Endothelial cell of umbilical vein (primary cell): ENCODE results near the gene ZBTB48. TPM values are rescaled to one million over a fixed set of nuclear protein-coding genes. Genes with fewer than 3 reads are reported as not detected.

Source experiments
- BruUV-seq: library from RNA; stranded (reverse); fragments of 400-500 nt; replicated peaks from 2 replicates; lab custom pipeline; 2021; lab: Mats Ljungman, UMichigan
- CTCF ChIA-PET: fragments of 300-600, 350-600 bp; sonication (Branson Sonifier 250); formaldehyde crosslinking; loops from one replicate; lab custom pipeline; 2021; ENCODE audit warnings: antibody characterized with exemption, inconsistent platforms; lab: Charles Lee
- POLR2A ChIA-PET: fragments of 300-600, 350-600 bp; sonication (Branson Sonifier 250); formaldehyde crosslinking; loops from one replicate; lab custom pipeline; 2021; ENCODE audit warnings: antibody characterized with exemption, inconsistent platforms; lab: Charles Lee
- DNase-seq: peaks from one replicate; pipeline ENCODE4 v3.0.0-alpha.2; 2011; ENCODE audit warnings: low read depth, low spot score
- FAIRE-seq: peaks from 2 replicates; lab custom pipeline; 2011; peaks lifted over from hg19 to GRCh38; lab: Jason Lieb, UNC
- H2AFZ ChIP-seq: 2 replicates; pipeline ENCODE4 v1.6.0; 2012; ENCODE audit warnings: low read depth, low read length, control low read depth, inconsistent platforms
- H3K27ac ChIP-seq: 2 replicates; pipeline ENCODE4 v1.5.1; 2011; ENCODE audit warnings: low read depth, mild to moderate bottlenecking, control low read depth, low read length, moderate library complexity; ENCODE audit not compliant: insufficient read depth
- H3K27me3 ChIP-seq, 2 experiments: 2 replicates each; pipeline versions ENCODE4 v1.6.0 to v1.6.1; 2011; ENCODE audit warnings: low read length in 2 of 2, mixed read lengths in 1 of 2; ENCODE audit not compliant: control insufficient read depth in 2 of 2, insufficient read depth in 2 of 2
- H3K36me3 ChIP-seq, 2 experiments: 2 replicates in 1 of 2; 3 replicates in 1 of 2; pipeline ENCODE4 v1.5.1; 2011; ENCODE audit warnings: low read length in 2 of 2, mild to moderate bottlenecking in 1 of 2, moderate library complexity in 1 of 2; ENCODE audit not compliant: control insufficient read depth in 2 of 2, insufficient read depth in 2 of 2; ENCODE audit errors: extremely low read depth in 1 of 2
- H3K4me1 ChIP-seq: 3 replicates; pipeline ENCODE4 v1.5.1; 2011; ENCODE audit warnings: mild to moderate bottlenecking, low read length; ENCODE audit not compliant: control insufficient read depth, insufficient read depth; ENCODE audit errors: extremely low read depth
- H3K4me2 ChIP-seq: 2 replicates; pipeline ENCODE4 v1.6.1; 2011; ENCODE audit warnings: low read length, control low read depth, mixed read lengths; ENCODE audit not compliant: insufficient read depth
- H3K4me3 ChIP-seq, 3 experiments: fragments of 200-600 bp in 1 of 3; sonication (generic), shearing (Covaris generic) in 1 of 3; replicated peaks in 1 of 3; 2 replicates each; pipeline ENCODE4 v1.5.1; 2011 to 2016; ENCODE audit warnings: control low read depth in 3 of 3, low read length in 3 of 3, mild to moderate bottlenecking in 2 of 3, inconsistent platforms in 1 of 3, low read depth in 1 of 3, moderate library complexity in 1 of 3; ENCODE audit not compliant: insufficient read depth in 1 of 3
- H3K79me2 ChIP-seq: 2 replicates; pipeline ENCODE4 v1.6.0; 2012; ENCODE audit warnings: low read length, inconsistent platforms; ENCODE audit not compliant: control insufficient read depth, insufficient read depth
- H3K9ac ChIP-seq: replicated peaks from 2 replicates; pipeline ENCODE3; 2011; ENCODE audit warnings: low read length, control low read depth; ENCODE audit not compliant: insufficient read depth; ENCODE audit errors: extremely low read depth
- H3K9me1 ChIP-seq: replicated peaks from 3 replicates; pipeline ENCODE4 v1.6.0; 2011; ENCODE audit warnings: mild to moderate bottlenecking, low read length; ENCODE audit not compliant: control insufficient read depth, insufficient read depth; ENCODE audit errors: extremely low read depth
- H3K9me3 ChIP-seq: replicated peaks from 2 replicates; pipeline ENCODE4 v1.5.1; 2012; ENCODE audit warnings: low read length, inconsistent platforms; ENCODE audit not compliant: control insufficient read depth, insufficient read depth
- H4K20me1 ChIP-seq: replicated peaks from 2 replicates; pipeline ENCODE3; 2011; ENCODE audit warnings: mild to moderate bottlenecking, low read length; ENCODE audit not compliant: control insufficient read depth, insufficient read depth; ENCODE audit errors: extremely low read depth
- CTCF ChIP-seq, 2 donors: IDR thresholded peaks; 1 replicate in 1 of 2; 2 replicates in 1 of 2; pipeline ENCODE4 v1.5.1; 2011; ENCODE audit warnings: low read length in 2 of 2, mild to moderate bottlenecking in 2 of 2, moderate library complexity in 2 of 2, control low read depth in 1 of 2, inconsistent platforms in 1 of 2, low read depth in 1 of 2; ENCODE audit not compliant: insufficient read depth in 1 of 2; ENCODE audit errors: extremely low read depth in 1 of 2
- EZH2 ChIP-seq: IDR thresholded peaks from 2 replicates; pipeline ENCODE4 v1.6.1; 2012; ENCODE audit warnings: borderline replicate concordance, low read depth, mild to moderate bottlenecking, moderate library complexity, low read length, inconsistent platforms; ENCODE audit not compliant: severe bottlenecking
- FOS ChIP-seq: IDR thresholded peaks from 2 replicates; pipeline ENCODE4 v1.6.1; 2011; ENCODE audit warnings: mild to moderate bottlenecking, low read length, moderate library complexity, borderline replicate concordance; ENCODE audit not compliant: insufficient read depth
- GATA2 ChIP-seq: IDR thresholded peaks from 2 replicates; pipeline ENCODE4 v1.7.0; 2011; ENCODE audit warnings: low read depth, mild to moderate bottlenecking, moderate library complexity, mixed read lengths, low read length; ENCODE audit not compliant: insufficient read length, insufficient read depth
- JUN ChIP-seq: IDR thresholded peaks from 2 replicates; pipeline ENCODE4 v1.6.1; 2011; ENCODE audit warnings: borderline replicate concordance, low read depth; ENCODE audit not compliant: insufficient read length, insufficient read depth
- MYC ChIP-seq: IDR thresholded peaks from one replicate; pipeline ENCODE4 v1.6.1; 2011; ENCODE audit warnings: mild to moderate bottlenecking, low read depth, low read length
- POLR2A ChIP-seq: IDR thresholded peaks from 2 replicates; pipeline ENCODE4 v1.6.1; 2012; ENCODE audit warnings: low read depth, mild to moderate bottlenecking, control low read depth, low read length
- POLR2AphosphoS5 ChIP-seq: IDR thresholded peaks from 2 replicates; pipeline ENCODE4 v1.6.1; 2012; ENCODE audit warnings: low read depth, mild to moderate bottlenecking, control low read depth, low read length, moderate library complexity; ENCODE audit not compliant: insufficient read depth
- dilution Hi-C: fragments of 300-500 bp; cut with MboI; formaldehyde crosslinking; loops from one replicate; pipeline ENCODE4 v1.15.0; 2019; ENCODE audit warnings: low sequenced_read_pairs; ENCODE audit not compliant: extremely low pct_ligation_motif_present
- intact Hi-C: fragments of 100-400 bp; cut with micrococcal nuclease; formaldehyde crosslinking; loops from one replicate; pipeline ENCODE4 v1.10.0; 2022
- polyA plus RNA-seq, 4 experiments: library from polyadenylated mRNA; depleted of rRNA in 3 of 4; stranded (reverse) in 3 of 4; unstranded in 1 of 4; fragments of >200 nt; gene quantifications; 2 replicates each; pipeline versions ENCODE4 v1.2.1 to v1.2.3, GENCODE V29; 2011 to 2012; ENCODE audit warnings: missing spikeins in 1 of 4
- total RNA-seq: library from RNA; stranded (reverse); gene quantifications from 2 replicates; pipeline ENCODE4 v1.2.3, GENCODE V29; 2021
- TF ChIP-seq, protein P1 (sequence below): IDR thresholded peaks from 2 replicates; pipeline ENCODE4 v1.6.1; 2011; ENCODE audit not compliant: insufficient read depth, insufficient read length

Gene ZBTB48
- total and polyA plus RNA-seq, 2 donors (not counting 3 experiments of a cell fraction or from before 2014, with no cell fraction given): 20.9 to 25.1 TPM

GRCh38 chr1:6531996-6532395 is 47.8 kb upstream of the ZBTB48 start:
- Histone ChIP-seq H3K4me2 (no peak overlapping the region), H4K20me1 (no peaks in the 10 kb centered on the region), H3K9ac (no peak overlapping the region), H3K27me3 (no peaks in the 10 kb centered on the region), H3K9me3 (no peaks in the 10 kb centered on the region), H3K4me1 (no peaks in the 10 kb centered on the region), H3K9me1 (no peaks in the 10 kb centered on the region), H2AFZ (no peak overlapping the region), H3K27ac (no peak overlapping the region), H3K79me2 (peaks cover 5% of the 10 kb centered on the region), H3K4me3 (no peak overlapping the region), H3K36me3 (peaks cover 12 to 26% of the 10 kb centered on the region in 2 experiments)
- dilution Hi-C loops: no loop called here
- BruUV-seq: no TSS peak
- FAIRE-seq (no peak), DNase-seq (no peak)
- intact Hi-C loops: no loop called here
- TF ChIP-seq POLR2AphosphoS5: no peak
- TF ChIP-seq, protein P1, sequence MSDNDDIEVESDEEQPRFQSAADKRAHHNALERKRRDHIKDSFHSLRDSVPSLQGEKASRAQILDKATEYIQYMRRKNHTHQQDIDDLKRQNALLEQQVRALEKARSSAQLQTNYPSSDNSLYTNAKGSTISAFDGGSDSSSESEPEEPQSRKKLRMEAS: no peak
- no peak for TF ChIP-seq CTCF (IDR thresholded peaks at IDR 0.05; ENCODE audit: extremely low read depth in 1 of 2, insufficient read depth in 1 of 2, low read depth in 1 of 2, low read length in 2 of 2)
- TF ChIP-seq POLR2A: no peak
- no peak for TF ChIP-seq FOS
- TF ChIP-seq EZH2: no peak
- no peak for TF ChIP-seq MYC
- no peak for TF ChIP-seq JUN
- TF ChIP-seq GATA2: no peak
- CTCF ChIA-PET: no interaction called here
- POLR2A ChIA-PET: no interaction called here
